ENCODE results near the gene UBE3B.
A peak's percentile ranks its signal among the peaks of the same experiment; 100 is the strongest.

Gene UBE3B

GRCh38 chr12:109572506-109572845, 95.0 kb downstream of the UBE3B start:
- no peak for DNase-seq (ENCODE audit: low read depth in 3 of 3)

- DNase-seq (ENCODE audit: low read depth in 3 of 3): peak; percentile 95 to 99 (median 95)
Measured at GRCh38 chr12:109573029-109573913, 95.8 kb downstream of the UBE3B start, which contains the start of the genes MMAB and MVK. Gene MMAB (minus strand): TSS chr12:109573504. CDS start chr12:109573480, 24 bp downstream. Gene MVK (plus strand): TSS chr12:109573794. CDS start chr12:109574823, 1,029 bp downstream.

GRCh38 chr12:109573914-109574244, 96.4 kb downstream of the UBE3B start:
- no peak for DNase-seq (ENCODE audit: low read depth in 3 of 3)

- no peak for DNase-seq (ENCODE audit: low read depth in 3 of 3)
Measured at GRCh38 chr12:109575683-109576082, 98.2 kb downstream of the UBE3B start.

GRCh38 chr12:109577311-109577710, 99.9 kb downstream of the UBE3B start:
- DNase-seq (ENCODE audit: low read depth in 3 of 3): no peak

GRCh38 chr12:109578330-109578927, 101.0 kb downstream of the UBE3B start:
- DNase-seq (ENCODE audit: low read depth in 3 of 3): no peak

- DNase-seq (ENCODE audit: low read depth in 3 of 3): no peak
Measured at GRCh38 chr12:109579639-109580038, 102.2 kb downstream of the UBE3B start.

- DNase-seq (ENCODE audit: low read depth in 3 of 3): no peak
Measured at GRCh38 chr12:109580272-109580671, 102.8 kb downstream of the UBE3B start.

GRCh38 chr12:109580684-109581333, 103.4 kb downstream of the UBE3B start:
- no peak for DNase-seq (ENCODE audit: low read depth in 3 of 3)

- no peak for DNase-seq (ENCODE audit: low read depth in 3 of 3)
Measured at GRCh38 chr12:109581334-109581691, 103.9 kb downstream of the UBE3B start.

- no peak for DNase-seq (ENCODE audit: low read depth in 3 of 3)
Measured at GRCh38 chr12:109581856-109582255, 104.4 kb downstream of the UBE3B start.

GRCh38 chr12:109582636-109583035, 105.2 kb downstream of the UBE3B start:
- DNase-seq (ENCODE audit: low read depth in 3 of 3): no peak

- DNase-seq (ENCODE audit: low read depth in 3 of 3): no peak
Measured at GRCh38 chr12:109583733-109584132, 106.3 kb downstream of the UBE3B start.

All from stimulated activated CD4-positive, alpha-beta T cell treated with anti-CD3 and anti-CD28 coated beads, TNF-alpha, amount 100 ng/mL, for 24 hours (primary cell).